Progenitor cell of endocrine pancreas (in vitro differentiated cells): Measurements from ENCODE around the gene NBEA. TPM values are rescaled to one million over a fixed set of nuclear protein-coding genes. Genes with fewer than 3 reads are reported as not detected.
"Not testable (repeated sequence)": the region's sequence is repeated elsewhere in the genome, so short reads cannot be mapped to it uniquely, and the experiment has no call there.

Experiments used
- DNase-seq: peaks from one replicate; pipeline ENCODE4 v3.0.0; 2021; ENCODE audit warnings: low spot score; ENCODE audit not compliant: unreplicated experiment
- H3K27ac Mint-ChIP-seq: 2 replicates; pipeline ENCODE4 v1.8.0; 2021; ENCODE audit warnings: mild to moderate bottlenecking, moderate library complexity, mixed read lengths
- H3K27me3 Mint-ChIP-seq: 2 replicates; pipeline ENCODE4 v1.8.0; 2021; ENCODE audit warnings: mixed read lengths
- H3K36me3 Mint-ChIP-seq: 2 replicates; pipeline ENCODE4 v1.8.0; 2022; ENCODE audit warnings: mixed read lengths; ENCODE audit not compliant: insufficient read depth
- H3K4me1 Mint-ChIP-seq: 2 replicates; pipeline ENCODE4 v1.8.0; 2021; ENCODE audit warnings: low read depth, mixed read lengths
- H3K4me3 Mint-ChIP-seq: 2 replicates; pipeline ENCODE4 v1.8.0; 2021; ENCODE audit warnings: low read depth, mild to moderate bottlenecking, moderate library complexity, mixed read lengths
- H3K9me3 Mint-ChIP-seq: 2 replicates; pipeline ENCODE4 v1.8.0; 2021; ENCODE audit warnings: low read depth, mixed read lengths
- CTCF ChIP-seq: fragments of 200-600 bp; sonication (generic); IDR thresholded peaks from one replicate; pipeline ENCODE4 v1.5.0; 2021; ENCODE audit warnings: antibody characterized with exemption, mild to moderate bottlenecking; ENCODE audit not compliant: unreplicated experiment
- total RNA-seq: library from RNA; stranded (reverse); gene quantifications from 2 replicates; pipeline ENCODE4 v1.2.1, GENCODE V29; 2021

NBEA gene
- total RNA-seq, 1 donor from 2014 or later, result 21.7 TPM

- no peaks in the 10 kb centered on the region for H3K4me1 Mint-ChIP-seq
Observed at GRCh38 chr13:34926508-34926907, 15.6 kb upstream of the NBEA start.

GRCh38 chr13:34928676-34929075 lies 13.4 kb upstream of the NBEA start:
- H3K36me3 Mint-ChIP-seq, DNase-seq, H3K4me1 Mint-ChIP-seq, H3K4me3 Mint-ChIP-seq, H3K9me3 Mint-ChIP-seq, H3K27ac Mint-ChIP-seq, H3K27me3 Mint-ChIP-seq: not testable (repeated sequence)

More at GRCh38 chr13:34926508-34926907, 15.6 kb upstream of the NBEA start:
- H3K27me3 Mint-ChIP-seq, result no peaks in the 10 kb centered on the region
- H3K9me3 Mint-ChIP-seq, result no peaks in the 10 kb centered on the region
- no peak for TF ChIP-seq CTCF
- no peak overlapping the region for H3K27ac Mint-ChIP-seq
- no peak for DNase-seq
- no peak overlapping the region for H3K4me3 Mint-ChIP-seq
- no peaks in the 10 kb centered on the region for H3K36me3 Mint-ChIP-seq

- no peak for DNase-seq
- peaks cover 2% of the 10 kb centered on the region for H3K4me1 Mint-ChIP-seq
- H3K4me3 Mint-ChIP-seq, result no peak overlapping the region
- no peaks in the 10 kb centered on the region for H3K36me3 Mint-ChIP-seq
- peaks cover 2% of the 10 kb centered on the region for H3K27me3 Mint-ChIP-seq
- H3K27ac Mint-ChIP-seq, result no peak overlapping the region
- H3K9me3 Mint-ChIP-seq, result no peaks in the 10 kb centered on the region
- no peak for TF ChIP-seq CTCF
Observed at GRCh38 chr13:34931572-34931971, 10.5 kb upstream of the NBEA start.

- Mint-ChIP-seq H3K27ac (no peak overlapping the region), H3K36me3 (no peaks in the 10 kb centered on the region), H3K4me1 (peaks cover 2% of the 10 kb centered on the region), H3K27me3 (peaks cover 2% of the 10 kb centered on the region), H3K4me3 (no peak overlapping the region), H3K9me3 (no peaks in the 10 kb centered on the region)
- no peak for DNase-seq
- no peak for TF ChIP-seq CTCF
Observed at GRCh38 chr13:34933349-34933748, 8.7 kb upstream of the NBEA start.

GRCh38 chr13:34933786-34934185 lies 8.3 kb upstream of the NBEA start:
- no peak for DNase-seq
- no peak overlapping the region for H3K27ac Mint-ChIP-seq

More at GRCh38 chr13:34933786-34934185, 8.3 kb upstream of the NBEA start:
- Mint-ChIP-seq H3K4me3 (no peak overlapping the region), H3K36me3 (no peaks in the 10 kb centered on the region), H3K4me1 (peaks cover 2% of the 10 kb centered on the region), H3K9me3 (no peaks in the 10 kb centered on the region), H3K27me3 (peaks cover 2% of the 10 kb centered on the region)
- no peak for TF ChIP-seq CTCF
